Measurements from ENCODE around the gene TMEM95.

TMEM95 gene, protein sequence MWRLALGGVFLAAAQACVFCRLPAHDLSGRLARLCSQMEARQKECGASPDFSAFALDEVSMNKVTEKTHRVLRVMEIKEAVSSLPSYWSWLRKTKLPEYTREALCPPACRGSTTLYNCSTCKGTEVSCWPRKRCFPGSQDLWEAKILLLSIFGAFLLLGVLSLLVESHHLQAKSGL

GRCh38 chr17:7355053-7355452, at the start of gene TMEM95:
TMEM95 (plus strand) TSS chr17:7355156; CDS start chr17:7355205, 49 bp downstream.
- no peak within 1 kb of the TSS for H3K4me3 ChIP-seq (ENCODE audit: low read depth, low read length)

DNA sequence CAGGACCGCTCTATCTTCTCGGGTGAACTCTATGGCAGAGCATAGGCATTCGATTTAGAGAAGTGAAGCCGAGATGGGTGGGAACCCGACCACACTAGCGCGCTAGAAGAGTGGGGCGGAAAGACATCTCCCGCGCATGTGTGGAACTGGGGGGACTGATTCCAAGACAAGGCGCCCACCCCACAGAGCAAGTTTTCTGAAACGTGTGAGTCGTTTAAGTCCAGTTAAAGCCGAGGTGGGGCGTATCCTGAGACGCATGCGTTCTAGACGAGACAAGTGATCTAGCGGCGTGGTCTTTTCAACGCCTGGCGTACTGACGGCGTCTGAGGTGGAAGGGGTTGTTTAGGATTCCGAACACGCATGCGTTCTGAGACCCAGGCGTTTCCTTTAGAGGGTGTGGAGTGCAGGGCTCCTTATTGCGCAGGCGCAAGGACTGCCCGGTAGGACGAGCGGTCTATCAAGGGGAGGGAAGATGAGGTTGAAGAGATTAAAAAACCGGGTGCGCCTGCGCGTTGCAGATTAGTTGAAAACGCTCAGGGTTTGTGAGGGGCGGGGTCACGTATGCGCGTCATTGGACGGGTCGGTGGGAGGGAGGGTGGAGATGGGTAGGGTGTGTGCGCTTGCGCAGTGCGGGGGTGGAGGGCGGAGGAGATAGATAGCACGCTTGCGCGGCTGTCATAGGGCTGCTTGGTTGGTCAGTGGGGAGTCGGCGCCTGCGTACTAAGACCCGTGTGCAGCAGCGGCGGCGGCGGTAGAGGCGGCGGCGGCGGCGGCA, 47.9 kb upstream of the TMEM95 start, which contains the start of gene EIF5A:
EIF5A (plus strand) TSS at position 718 of the 775 bp plus-strand sequence. CDS start 2,008 bp downstream, outside the sequence.
- H3K4me3 ChIP-seq (ENCODE audit: low read depth, low read length) = peak within 1 kb of the TSS; percentile 97

DNA sequence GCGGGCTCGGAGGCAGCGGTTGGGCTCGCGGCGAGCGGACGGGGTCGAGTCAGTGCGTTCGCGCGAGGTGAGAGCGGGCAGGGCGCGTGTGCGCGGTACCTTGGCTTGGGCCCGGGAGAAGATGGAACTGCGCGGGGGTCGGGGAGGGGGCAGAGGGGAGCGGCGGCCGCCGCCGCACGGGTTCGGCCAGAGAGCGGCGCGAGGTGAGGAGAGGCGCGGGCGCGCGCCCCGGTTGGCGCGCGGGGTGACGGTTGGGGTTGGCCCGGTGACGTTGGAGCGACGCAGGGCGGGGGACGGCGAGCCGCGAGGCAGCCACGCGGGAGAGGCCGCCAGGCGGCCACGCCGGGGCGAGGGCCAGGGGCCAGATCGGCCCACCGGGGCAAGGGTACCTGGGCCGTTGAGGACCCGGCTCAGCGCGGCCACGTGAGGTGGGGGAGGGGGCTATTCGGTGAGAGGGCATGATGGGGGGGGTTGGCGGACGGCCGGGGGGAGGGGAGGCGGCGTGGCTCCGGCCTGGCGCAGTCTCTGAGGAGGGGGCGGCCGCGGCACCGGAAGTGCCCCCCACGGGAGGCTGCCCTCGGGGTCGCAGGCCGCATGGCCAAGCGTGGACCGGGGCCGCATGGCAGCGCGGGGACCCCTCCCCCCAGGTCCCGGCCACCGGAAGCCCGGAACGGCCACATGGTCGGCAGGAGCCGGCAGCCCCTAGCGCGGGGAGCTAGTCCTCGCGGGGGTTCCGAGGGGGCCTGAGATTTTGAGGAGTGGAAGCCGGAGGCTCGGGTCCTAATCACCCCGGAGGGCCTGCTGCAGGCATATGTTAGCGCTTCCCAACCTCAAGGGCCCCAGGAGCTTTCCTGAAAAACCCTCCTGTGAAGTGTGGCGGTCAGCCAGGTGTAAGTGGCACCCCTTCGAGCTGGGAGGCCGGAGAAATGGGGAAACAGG, 47.0 kb upstream of the TMEM95 start:
- peak overlapping the region; percentile 97 for H3K4me3 ChIP-seq (ENCODE audit: low read depth, low read length)

DNA sequence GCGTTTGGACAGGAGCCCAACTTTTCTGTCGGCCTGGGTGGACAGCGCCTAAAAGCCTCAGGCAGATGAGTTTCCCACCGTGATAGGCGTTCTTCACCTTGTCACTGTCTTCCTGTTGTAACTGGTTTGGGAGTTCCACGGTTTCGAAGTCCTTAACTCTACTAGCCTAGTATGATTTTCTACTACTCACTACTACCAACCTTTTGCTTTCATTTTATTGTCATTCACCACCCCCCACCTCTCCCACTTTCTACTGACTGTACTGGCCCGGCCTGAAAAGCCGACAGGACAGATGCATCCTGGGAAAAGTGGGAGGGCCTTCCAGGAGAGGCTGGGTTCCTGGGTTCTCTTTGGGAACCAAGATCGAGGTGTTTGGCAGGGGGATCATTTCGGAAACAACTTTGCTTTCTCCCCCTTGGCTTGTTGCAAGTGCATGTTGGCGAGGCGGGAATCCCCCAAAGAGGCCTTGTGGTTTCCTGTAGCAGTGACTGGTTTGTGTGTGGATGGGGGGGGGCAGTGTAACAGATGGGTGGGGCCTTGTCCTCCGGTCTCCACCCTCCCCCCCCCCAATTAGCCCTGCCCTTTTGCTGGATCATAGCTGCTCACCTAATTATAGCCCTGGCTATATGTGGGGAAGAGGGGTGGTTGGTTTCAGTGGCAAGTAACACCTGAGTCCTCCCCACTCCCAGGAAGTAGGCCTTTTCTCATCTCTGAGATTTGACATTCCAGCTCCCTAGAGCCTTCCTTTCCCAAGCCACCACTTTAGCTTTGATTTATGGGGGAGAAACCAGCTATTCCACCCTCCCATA, 46.1 kb upstream of the TMEM95 start:
- H3K4me3 ChIP-seq (ENCODE audit: low read depth, low read length) = peak overlapping the region; percentile 97

DNA sequence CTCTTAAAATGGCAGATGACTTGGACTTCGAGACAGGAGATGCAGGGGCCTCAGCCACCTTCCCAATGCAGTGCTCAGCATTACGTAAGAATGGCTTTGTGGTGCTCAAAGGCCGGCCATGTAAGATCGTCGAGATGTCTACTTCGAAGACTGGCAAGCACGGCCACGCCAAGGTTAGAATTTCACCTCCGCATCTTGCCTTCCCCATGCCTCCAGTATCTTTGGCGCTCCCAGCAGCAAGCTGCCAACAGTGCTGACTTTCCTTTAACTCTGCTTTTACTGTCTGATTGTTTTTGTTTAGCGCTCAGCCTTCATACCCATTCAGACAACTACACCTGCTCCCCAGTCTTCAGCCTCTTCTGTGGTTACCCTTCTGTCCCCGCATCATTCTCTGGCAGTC, 45.3 kb upstream of the TMEM95 start:
- peak overlapping the region; percentile 97 for H3K4me3 ChIP-seq (ENCODE audit: low read depth, low read length)

- no peak overlapping the region for H3K4me3 ChIP-seq (ENCODE audit: low read depth, low read length)
Measured at GRCh38 chr17:7311110-7311705, 43.7 kb upstream of the TMEM95 start.

DNA sequence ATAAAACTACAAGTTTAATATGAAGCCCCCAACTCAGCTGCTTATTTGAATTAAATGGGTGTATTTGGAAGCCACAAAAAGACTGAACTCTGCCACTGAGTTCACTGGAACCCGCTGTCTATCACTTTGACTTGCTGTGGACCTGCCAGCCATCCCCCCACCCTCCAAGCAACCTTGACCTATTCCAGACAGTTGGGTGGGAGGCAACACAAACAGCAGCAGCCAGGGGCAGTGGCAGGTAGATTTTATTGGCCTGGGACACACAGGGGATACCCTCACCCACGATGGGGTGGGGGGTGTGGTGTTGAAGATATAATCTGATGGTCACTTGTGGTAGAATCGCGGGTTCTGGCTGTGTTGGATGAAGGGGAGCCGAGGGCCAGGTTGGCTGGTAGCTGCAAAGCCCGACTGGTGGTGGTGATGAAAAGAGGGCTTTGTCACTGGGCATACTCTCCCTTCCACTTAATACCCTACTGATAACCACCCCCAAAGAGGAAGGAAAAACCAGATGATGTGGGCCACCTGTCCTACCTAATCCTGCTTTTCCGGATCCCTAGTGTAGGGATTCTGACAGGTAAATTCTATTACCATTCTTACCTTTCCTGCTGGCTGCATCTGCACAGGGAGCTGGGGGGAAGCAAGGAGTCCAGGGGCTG, 42.4 kb upstream of the TMEM95 start:
- no peak overlapping the region for H3K4me3 ChIP-seq (ENCODE audit: low read depth, low read length)

DNA sequence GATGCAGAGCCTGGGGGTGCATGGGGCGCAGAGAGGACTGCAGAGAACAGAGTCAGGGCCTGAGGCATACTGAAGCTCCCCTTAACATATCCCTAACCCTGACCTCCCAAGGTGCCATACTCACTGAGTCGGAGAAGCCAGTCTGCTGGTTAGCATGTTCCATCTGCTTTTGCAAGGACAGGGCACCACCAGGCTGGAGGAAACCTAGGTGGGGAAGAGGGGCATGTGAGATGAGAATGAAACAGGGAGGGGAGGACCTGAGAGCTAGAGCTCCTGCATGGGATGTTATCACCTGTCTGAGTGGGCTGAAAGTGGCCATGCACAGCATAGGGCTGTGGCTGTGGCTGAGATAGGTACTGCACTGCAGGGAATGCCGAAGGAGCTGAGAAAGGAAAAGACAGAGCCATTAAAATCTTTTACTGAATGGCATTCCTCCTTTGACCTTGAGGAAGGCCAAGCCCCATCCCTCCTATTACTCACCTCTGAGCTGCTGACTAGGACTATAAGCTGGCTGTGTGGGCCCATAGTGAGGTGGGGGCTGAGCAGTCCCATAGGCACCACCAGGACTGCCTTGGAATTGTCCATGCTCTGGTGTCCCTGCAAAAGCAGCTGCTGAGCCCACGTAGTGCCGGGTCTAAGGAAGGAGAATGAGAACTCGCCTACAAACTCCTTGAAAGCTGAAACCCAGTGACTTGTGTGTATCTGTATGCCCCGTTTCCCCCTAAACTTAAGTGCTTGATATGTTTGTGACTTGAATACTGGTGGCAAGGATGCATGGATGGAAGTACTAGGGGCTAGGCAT, 41.7 kb upstream of the TMEM95 start:
- H3K4me3 ChIP-seq (ENCODE audit: low read depth, low read length) = no peak overlapping the region

GRCh38 chr17:7313890-7314718, 40.9 kb upstream of the TMEM95 start:
- peak overlapping the region; percentile 91 for H3K4me3 ChIP-seq (ENCODE audit: low read depth, low read length)

DNA sequence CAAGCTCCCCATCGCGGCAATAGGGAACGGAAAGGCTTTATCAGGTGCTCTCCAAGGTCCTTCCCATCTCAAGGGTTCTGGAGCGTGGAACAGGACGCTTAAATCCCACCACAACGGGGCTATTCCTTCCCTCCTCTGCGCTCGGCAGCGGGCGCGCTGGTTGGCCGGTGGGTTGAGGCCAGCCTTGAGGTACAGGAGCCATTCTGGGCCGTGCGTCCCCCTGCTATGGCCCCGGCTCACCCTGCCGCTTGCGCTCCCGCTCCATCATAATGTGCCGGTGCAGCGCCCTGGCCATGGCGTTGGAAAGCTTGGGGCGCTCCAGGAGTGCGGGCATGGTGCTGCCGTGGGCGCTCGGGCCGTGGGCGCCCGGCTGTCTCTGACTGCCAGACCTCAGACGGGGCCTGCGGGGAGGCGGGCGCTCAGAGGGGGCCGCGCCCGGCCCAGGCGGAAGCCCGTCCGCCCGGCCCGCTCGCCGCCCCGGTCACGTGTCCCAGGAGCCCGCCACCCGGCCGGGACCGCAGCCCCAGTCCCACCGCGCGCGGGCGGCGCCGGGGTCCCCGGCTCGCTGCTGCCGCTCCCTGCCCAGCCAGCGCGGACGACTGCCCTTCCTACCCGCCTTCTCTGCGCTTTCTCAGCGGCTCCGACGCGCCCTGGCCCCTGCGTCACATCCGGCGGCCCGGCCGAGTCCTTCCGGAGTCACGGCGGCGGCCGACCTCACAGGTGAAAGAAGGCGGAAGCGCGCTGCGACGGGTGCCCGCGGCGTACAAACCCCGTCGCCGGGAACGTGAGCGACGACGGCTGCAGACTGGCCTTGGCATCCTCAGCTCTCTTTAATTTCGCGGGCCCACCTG, 40.0 kb upstream of the TMEM95 start, which contains the start of gene GPS2:
GPS2 (minus strand) TSS at position 642 of the 851 bp plus-strand sequence; CDS start at position 334, 308 bp downstream.
- peak within 1 kb of the TSS; percentile 91 for H3K4me3 ChIP-seq (ENCODE audit: low read depth, low read length)

DNA sequence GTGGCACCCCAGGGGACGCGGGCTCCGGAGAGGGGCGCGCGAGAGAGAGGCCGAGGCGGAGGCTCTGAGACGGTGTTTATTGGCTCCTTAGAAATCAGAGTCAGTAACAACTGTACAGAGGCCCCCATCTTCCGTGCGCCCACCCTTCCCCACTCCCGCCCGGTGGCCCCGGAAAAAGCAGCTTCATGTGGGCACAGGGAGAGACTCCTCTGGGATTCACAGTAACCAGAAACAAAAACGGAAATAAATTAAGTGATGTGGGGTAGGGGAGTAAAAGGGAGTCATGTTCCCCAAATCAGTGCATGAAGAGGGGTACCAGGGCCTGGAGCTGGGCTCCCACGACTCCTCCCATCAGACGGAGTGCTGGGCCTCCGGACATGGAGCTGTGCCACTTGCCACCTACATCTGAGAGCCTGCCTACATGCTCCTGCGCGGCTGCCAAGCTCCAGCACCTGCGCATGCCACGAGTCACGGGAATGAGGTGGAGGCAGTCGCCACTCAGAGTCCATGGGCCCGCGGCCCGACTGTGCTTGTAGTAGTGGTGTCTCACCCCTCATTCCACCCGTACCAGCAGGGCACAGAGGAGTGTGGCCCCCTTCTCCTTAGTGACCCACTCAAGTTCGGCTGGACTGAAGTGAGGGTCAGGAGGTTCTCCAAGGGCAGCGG, 39.3 kb upstream of the TMEM95 start:
- peak overlapping the region; percentile 91 for H3K4me3 ChIP-seq (ENCODE audit: low read depth, low read length)

- H3K4me3 ChIP-seq (ENCODE audit: low read depth, low read length) = no peak overlapping the region
Measured at GRCh38 chr17:7317161-7317803, 37.7 kb upstream of the TMEM95 start.

GRCh38 chr17:7318121-7318860, 36.7 kb upstream of the TMEM95 start:
- H3K4me3 ChIP-seq (ENCODE audit: low read depth, low read length) = no peak overlapping the region

- no peak overlapping the region for H3K4me3 ChIP-seq (ENCODE audit: low read depth, low read length)
Measured at GRCh38 chr17:7321466-7321865, 33.5 kb upstream of the TMEM95 start.

- H3K4me3 ChIP-seq (ENCODE audit: low read depth, low read length) = no peak overlapping the region
Measured at GRCh38 chr17:7322520-7323194, 32.3 kb upstream of the TMEM95 start.

Data from iPS-11a (cell line).